ENCODE measurements around the gene FSIP1. TPM values are rescaled to one million over a fixed set of nuclear protein-coding genes. Genes with fewer than 3 reads are reported as not detected.

Gene FSIP1
- total and polyA plus RNA-seq, 9 of the 15 experiments (the other 6 are each of a cell fraction or from before 2014, with no cell fraction given): 0.07 to 0.51 (median 0.29) TPM

GRCh38 chr15:39670687-39671086 is 112.0 kb downstream of the FSIP1 start:
- H3K27ac ChIP-seq (ENCODE audit: extremely low read depth, low read depth, low read length): no peak overlapping the region
- no peaks in the 10 kb centered on the region for H3K79me2 ChIP-seq (ENCODE audit: control insufficient read depth, insufficient read depth, low read length)
- ATAC-seq (no peak), DNase-seq (ENCODE audit: extremely low read depth in 1 of 4, low spot score in 3 of 4) (no peak), FAIRE-seq (no peak)
- no peaks in the 10 kb centered on the region for H3K36me3 ChIP-seq (ENCODE audit: control insufficient read depth, insufficient read depth, low read length)
- intact Hi-C loops (cut with micrococcal nuclease): no loop called here
- no peaks in the 10 kb centered on the region for H3K9me1 ChIP-seq (ENCODE audit: control insufficient read depth, insufficient read depth, low read length)
- H3K9me3 ChIP-seq (replicated peaks; ENCODE audit: control insufficient read depth, insufficient read depth, low read depth, low read length): no peaks in the 10 kb centered on the region
- no peak overlapping the region for H3K4me3 ChIP-seq
- 79% methylated on average over 2 of the region's 2 CpGs for WGBS (ENCODE audit: insufficient coverage, low coverage, missing lambda C conversion rate)
- no peak overlapping the region for H2AFZ ChIP-seq (ENCODE audit: low read depth, low read length)
- CTCF ChIA-PET (ENCODE audit: low intra/inter-chr PET ratio): no interaction called here
- POLR2A ChIA-PET: no interaction called here
- H3K9ac ChIP-seq (ENCODE audit: insufficient read depth in 1 of 2, low read depth in 2 of 2, low read length in 2 of 2): no peak overlapping the region
- no peak overlapping the region for H3K4me2 ChIP-seq (ENCODE audit: insufficient read depth, low read length)
- no TSS peak for BruUV-seq (replicated peaks)
- no peaks in the 10 kb centered on the region for H3K4me1 ChIP-seq (replicated peaks in 1 of 2; ENCODE audit: control insufficient read depth in 2 of 2, insufficient read depth in 2 of 2, low read length in 2 of 2)
- peaks cover 4 to 5% of the 10 kb centered on the region in 2 experiments; a peak in 1 of 5 replicates for H3K27me3 ChIP-seq (ENCODE audit: control insufficient read depth in 2 of 2, insufficient read depth in 2 of 2, low read length in 2 of 2)
- in situ Hi-C loops (cut with MboI): no loop called here
- TF ChIP-seq ZNF124 (CRISPR knock-in tag; IDR thresholded peaks at IDR 0.05) (no peak), CEBPB (tag; IDR thresholded peaks at IDR 0.05) (peak; percentile 76), CEBPG (CRISPR knock-in tag; IDR thresholded peaks at IDR 0.05) (no peak), CEBPG (tag; conservative IDR thresholded peaks at IDR 0.05 in 1 of 2, IDR thresholded peaks at IDR 0.05 in 1 of 2) (peak; percentile 41 to 75)
- H4K20me1 ChIP-seq (replicated peaks; ENCODE audit: control insufficient read depth, insufficient read depth, low read length): no peaks in the 10 kb centered on the region

- WGBS (ENCODE audit: insufficient coverage, low coverage, missing lambda C conversion rate): 5% methylated on average over 2 of the region's 2 CpGs
- Histone ChIP-seq H3K27ac (ENCODE audit: extremely low read depth, low read depth, low read length) (no peak overlapping the region), H3K9ac (ENCODE audit: insufficient read depth in 1 of 2, low read depth in 2 of 2, low read length in 2 of 2) (no peak overlapping the region), H3K4me2 (ENCODE audit: insufficient read depth, low read length) (no peak overlapping the region), H3K36me3 (ENCODE audit: control insufficient read depth, insufficient read depth, low read length) (no peaks in the 10 kb centered on the region), H3K4me3 (no peak overlapping the region), H4K20me1 (replicated peaks; ENCODE audit: control insufficient read depth, insufficient read depth, low read length) (no peaks in the 10 kb centered on the region), H3K79me2 (ENCODE audit: control insufficient read depth, insufficient read depth, low read length) (no peaks in the 10 kb centered on the region), H3K9me1 (ENCODE audit: control insufficient read depth, insufficient read depth, low read length) (no peaks in the 10 kb centered on the region), H3K9me3 (replicated peaks; ENCODE audit: control insufficient read depth, insufficient read depth, low read depth, low read length) (no peaks in the 10 kb centered on the region), H2AFZ (ENCODE audit: low read depth, low read length) (no peak overlapping the region), H3K27me3 (ENCODE audit: control insufficient read depth in 2 of 2, insufficient read depth in 2 of 2, low read length in 2 of 2) (peaks cover 4 to 5% of the 10 kb centered on the region in 2 experiments; a peak in 1 of 5 replicates), H3K4me1 (replicated peaks in 1 of 2; ENCODE audit: control insufficient read depth in 2 of 2, insufficient read depth in 2 of 2, low read length in 2 of 2) (no peaks in the 10 kb centered on the region)
- ChIA-PET CTCF (ENCODE audit: low intra/inter-chr PET ratio) (no interaction called here), POLR2A (no interaction called here)
- no TSS peak for BruUV-seq (replicated peaks)
- FAIRE-seq: no peak
- no peak for DNase-seq (ENCODE audit: extremely low read depth in 1 of 4, low spot score in 3 of 4)
- TF ChIP-seq MAFF (IDR thresholded peaks at IDR 0.05; ENCODE audit: low read length): no peak
- intact Hi-C loops (cut with micrococcal nuclease) (no loop called here), in situ Hi-C loops (cut with MboI) (no loop called here)
- no peak for ATAC-seq
Observed at GRCh38 chr15:39669661-39670060, 113.0 kb downstream of the FSIP1 start.

Measured in K562 (cell line).